ELF-1 (cell line): ENCODE results near the gene AIG1.
"Not testable (repeated sequence)": the region's sequence is repeated elsewhere in the genome, so short reads cannot be mapped to it uniquely, and the experiment has no call there.

Experiments used
- DNase-seq: peaks from one replicate; pipeline ENCODE4 v3.0.0-alpha.2; 2016; ENCODE audit warnings: low read depth, low spot score

The AIG1 gene

GRCh38 chr6:143055891-143056290, 4.8 kb upstream of the AIG1 start:
- no peak for DNase-seq

- no peak for DNase-seq
These were observed 1.7 kb upstream of the AIG1 start for GRCh38 chr6:143058987-143059386.

- DNase-seq, result no peak
These were observed 881 bp upstream of the AIG1 start for GRCh38 chr6:143059663-143060353.

GRCh38 chr6:143060354-143060805, 309 bp upstream of the AIG1 start:
- peak; percentile 91 for DNase-seq

GRCh38 chr6:143061597-143062385, 1.1 kb downstream of the AIG1 start:
- no peak for DNase-seq

- no peak for DNase-seq
These were observed 1.9 kb downstream of the AIG1 start for GRCh38 chr6:143062551-143062950.

GRCh38 chr6:143063631-143064030, 2.9 kb downstream of the AIG1 start:
- no peak for DNase-seq

- DNase-seq, result no peak
These were observed 3.6 kb downstream of the AIG1 start for GRCh38 chr6:143064271-143064670.

GRCh38 chr6:143064951-143065683, 4.4 kb downstream of the AIG1 start:
- peak; percentile 10 for DNase-seq

GRCh38 chr6:143068001-143068400, 7.3 kb downstream of the AIG1 start:
- DNase-seq, result no peak

GRCh38 chr6:143074101-143074500, 13.4 kb downstream of the AIG1 start:
- DNase-seq, result no peak

- no peak for DNase-seq
These were observed 14.1 kb downstream of the AIG1 start for GRCh38 chr6:143074670-143075318.

GRCh38 chr6:143078468-143079324, 18.0 kb downstream of the AIG1 start:
- no peak for DNase-seq

- DNase-seq, result no peak
These were observed 18.6 kb downstream of the AIG1 start for GRCh38 chr6:143079325-143079640.

GRCh38 chr6:143082274-143082673, 21.6 kb downstream of the AIG1 start:
- DNase-seq, result not testable (repeated sequence)

- not testable (repeated sequence) for DNase-seq
These were observed 23.3 kb downstream of the AIG1 start for GRCh38 chr6:143084019-143084418.

GRCh38 chr6:143087335-143087734, 26.6 kb downstream of the AIG1 start:
- DNase-seq, result not testable (repeated sequence)

- DNase-seq, result no peak
These were observed 27.2 kb downstream of the AIG1 start for GRCh38 chr6:143087856-143088255.

GRCh38 chr6:143090314-143091044, 29.8 kb downstream of the AIG1 start:
- DNase-seq, result no peak

GRCh38 chr6:143092768-143093167, 32.1 kb downstream of the AIG1 start:
- DNase-seq, result no peak
